ENCODE results near the gene MYLK4.
A peak's percentile ranks its signal among the peaks of the same experiment; 100 is the strongest.

MYLK4 gene

DNA sequence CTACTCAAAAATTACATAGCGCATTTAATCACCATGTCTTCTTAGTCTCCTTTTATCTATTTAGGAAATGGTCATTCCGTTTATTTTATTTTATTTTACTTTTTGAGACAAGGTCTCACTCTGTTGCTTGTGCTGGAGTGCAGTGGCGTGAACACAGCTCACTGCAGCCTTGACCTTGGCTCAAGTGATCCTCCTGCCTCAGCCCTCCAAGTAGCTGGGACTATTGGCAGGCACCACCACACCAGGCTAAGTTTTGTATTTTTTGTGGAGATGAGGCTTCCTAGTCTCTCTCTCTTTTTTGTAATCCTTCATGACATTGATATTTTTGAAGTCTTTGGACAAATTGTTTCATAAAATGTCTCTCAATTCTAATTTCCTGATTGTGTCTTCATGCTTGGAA lies 4.7 kb upstream of the MYLK4 start:
- DNase-seq (ENCODE audit: low read depth), result no peak

DNA sequence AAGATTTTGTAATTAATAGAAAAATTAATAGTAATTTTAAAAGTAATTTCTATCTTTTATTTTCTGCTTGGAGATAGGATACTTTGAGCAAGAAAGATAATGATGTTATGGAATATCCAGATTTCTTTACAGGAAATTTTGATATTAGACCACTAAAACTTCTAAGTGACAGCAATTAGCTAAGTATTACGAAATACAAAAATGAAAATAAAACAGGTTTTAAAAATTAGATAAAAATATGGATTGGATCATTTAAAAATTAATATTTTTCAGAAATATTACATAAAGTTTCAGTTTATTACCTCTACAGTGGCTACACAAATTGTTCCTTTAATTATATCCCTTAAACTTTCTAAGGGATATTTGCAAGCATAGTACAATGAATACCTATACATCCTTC lies 4.2 kb upstream of the MYLK4 start:
- no peak for DNase-seq (ENCODE audit: low read depth)

DNA sequence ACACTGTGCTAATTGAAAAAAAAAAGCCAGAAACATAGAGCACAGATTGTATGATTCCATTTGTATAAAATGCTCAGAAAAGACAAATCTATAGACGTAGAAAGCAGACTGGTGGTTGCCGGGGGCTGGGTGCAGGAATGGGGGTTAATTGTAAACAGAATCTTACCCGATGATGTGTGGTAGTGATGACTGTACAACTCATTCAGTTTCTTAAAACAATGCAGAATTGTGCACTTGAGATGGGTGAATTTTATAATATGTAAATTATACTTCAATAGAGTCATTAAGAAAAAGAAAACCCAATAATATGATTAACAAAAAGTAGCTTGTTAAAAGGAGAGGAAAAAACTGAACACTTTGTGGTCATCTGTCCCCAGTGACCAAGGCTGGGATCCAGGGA lies 3.7 kb upstream of the MYLK4 start:
- DNase-seq (ENCODE audit: low read depth), result no peak

DNA sequence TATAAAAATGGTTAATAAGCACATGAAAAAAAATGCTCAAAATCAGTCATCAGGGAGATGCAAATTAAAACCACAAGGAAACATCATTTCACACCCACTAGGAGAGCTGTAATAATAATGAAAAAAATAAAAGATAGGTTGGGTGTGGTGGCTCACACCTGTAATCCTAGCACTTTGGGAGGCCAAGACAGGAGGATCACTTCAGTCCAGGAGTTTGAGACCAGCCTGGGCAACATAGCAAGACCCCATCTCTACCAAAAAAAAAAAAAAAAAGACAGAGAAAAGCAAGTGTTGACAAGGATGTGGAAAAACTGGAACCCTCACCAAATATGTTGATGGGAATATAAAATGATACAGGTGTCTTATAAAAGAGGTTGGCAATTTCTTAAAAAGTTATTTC lies 3.0 kb upstream of the MYLK4 start:
- DNase-seq (ENCODE audit: low read depth), result no peak

DNA sequence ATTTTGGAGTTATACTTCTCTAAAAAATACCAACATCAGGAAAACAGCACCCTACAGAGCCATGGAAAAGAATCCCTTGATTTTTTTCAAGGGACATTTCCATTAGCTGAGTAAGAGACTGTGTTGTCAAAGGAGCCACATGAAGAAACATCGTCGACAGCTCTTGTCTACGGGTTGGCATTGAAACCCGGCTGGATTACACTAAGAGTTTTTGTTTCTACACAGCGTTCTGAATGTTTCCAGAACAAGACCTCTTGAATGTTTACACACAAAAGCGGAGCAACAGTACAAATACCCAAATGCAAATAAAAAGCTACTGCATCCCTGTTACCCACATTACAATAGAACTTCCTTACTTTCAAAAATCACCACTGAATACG lies 2.4 kb upstream of the MYLK4 start:
- DNase-seq (ENCODE audit: low read depth), result no peak

DNA sequence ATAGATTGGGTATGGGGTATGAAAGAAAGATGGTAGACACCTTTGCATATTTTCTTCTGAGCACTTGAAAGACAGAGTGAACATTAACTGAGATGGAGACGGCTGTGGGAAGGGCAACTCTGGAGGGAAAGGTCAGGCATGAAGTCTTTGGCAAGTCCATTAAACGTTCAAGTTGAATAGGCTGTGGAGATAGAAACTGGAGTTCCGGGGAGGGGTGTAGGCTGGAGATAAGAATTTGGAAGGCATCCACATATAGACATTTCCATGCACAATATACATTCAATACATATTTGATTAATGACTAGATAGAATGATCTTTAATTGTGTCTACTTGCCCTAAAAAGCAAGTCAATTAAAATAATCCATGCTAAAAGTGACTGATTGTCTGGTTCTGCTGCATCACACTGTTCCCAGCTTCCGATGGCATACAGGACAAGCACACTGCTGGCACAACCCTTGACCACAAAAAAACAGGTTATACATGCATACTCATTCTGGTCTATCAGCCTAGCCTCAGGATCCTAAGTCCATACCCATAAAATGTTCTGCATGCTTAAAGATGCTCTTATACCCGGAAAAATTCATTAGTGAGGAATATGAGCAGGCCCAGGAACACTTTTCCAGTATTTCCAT lies 1.9 kb upstream of the MYLK4 start:
- no peak for DNase-seq (ENCODE audit: low read depth)

DNA sequence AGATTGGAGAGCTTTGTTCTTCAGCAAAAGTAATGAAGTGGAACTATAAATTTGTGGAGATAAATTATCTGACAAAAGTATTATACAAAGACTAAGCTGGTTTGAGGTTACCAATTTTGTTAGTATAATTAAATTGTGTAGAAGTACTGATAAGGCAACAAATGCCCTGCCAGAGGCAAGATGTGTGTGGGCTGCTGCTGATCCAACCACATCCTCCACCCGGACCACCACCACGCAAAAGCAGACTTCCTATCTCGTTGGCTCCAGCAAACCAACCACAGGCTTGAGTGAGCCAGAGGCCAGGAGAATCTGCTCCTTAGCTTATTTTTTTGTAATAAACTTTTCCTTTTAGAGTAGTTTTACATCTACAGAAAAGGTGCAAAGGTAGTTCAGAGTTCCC lies 1.1 kb upstream of the MYLK4 start:
- no peak for DNase-seq (ENCODE audit: low read depth)

DNA sequence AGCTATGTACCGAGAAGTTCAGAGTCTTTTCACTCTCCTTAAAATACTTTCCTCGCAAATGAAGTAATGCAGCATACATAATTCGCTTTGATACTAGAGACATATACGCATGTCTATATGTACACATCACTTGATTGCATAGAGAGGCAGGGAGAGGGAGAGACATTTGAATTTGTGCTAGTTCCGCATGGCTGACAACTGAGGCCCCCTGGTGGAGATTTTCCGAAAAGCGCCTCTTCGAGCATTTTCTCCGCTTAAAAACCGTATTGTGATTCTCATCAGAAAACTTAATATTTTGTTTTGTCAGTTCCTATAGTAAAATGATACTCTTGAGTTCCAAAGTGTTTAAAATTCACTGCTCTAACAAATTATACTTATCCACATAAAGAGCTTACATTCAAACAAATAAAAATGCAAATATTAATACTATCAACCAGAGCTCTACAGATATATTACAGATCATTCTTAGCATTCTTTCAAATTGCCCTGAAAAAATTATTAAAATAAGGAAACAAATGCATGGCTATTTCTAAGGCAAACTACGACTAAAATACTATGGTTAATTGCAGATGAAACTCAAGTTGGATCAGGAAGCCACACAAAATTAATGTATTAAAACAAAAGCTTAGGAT lies 637 bp downstream of the MYLK4 start:
- peak; percentile 64 for DNase-seq (ENCODE audit: low read depth)

DNA sequence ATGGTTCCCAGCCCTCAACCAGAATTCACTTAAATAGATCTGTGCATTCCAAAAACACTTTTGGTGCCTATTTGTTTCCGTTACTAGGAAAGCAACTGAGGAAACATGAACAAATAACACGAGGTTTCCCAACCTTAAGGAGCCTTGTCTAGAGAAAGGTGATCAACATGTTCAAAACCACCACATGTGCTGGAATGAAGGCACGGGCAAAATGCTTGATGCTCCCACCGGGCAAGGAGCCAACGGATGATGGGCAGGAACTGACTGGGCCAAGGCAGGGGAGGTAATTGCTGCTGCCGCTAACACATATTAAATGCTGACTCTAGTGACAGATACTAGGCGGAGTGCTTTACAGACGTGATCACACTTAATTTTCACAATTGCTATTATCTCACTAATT lies 2.5 kb downstream of the MYLK4 start:
- no peak for DNase-seq (ENCODE audit: low read depth)

DNA sequence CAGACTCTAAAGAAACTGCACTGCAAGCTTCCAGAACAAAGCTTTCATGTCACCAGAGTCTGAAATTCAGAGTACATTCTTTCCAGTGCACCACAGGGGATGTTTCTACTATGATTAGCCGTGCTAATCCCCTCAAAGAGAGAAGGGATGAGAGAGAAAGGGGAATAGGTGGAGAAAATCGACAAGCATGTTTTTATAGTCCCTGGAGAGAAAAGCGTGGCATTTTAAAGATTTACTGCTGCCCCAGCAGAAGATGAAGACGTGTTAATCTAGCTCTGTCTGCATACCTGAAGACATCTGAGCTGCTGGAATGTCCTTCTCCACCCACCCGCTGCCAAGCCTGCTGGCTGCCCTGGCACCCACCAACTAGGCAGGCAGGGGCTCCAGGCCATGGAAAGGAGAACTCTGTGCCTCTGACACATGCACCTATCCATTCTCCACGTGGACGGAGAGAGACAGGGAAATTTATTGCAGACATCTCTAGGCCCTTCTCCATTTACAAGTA lies 4.1 kb downstream of the MYLK4 start:
- no peak for DNase-seq (ENCODE audit: low read depth)

DNA sequence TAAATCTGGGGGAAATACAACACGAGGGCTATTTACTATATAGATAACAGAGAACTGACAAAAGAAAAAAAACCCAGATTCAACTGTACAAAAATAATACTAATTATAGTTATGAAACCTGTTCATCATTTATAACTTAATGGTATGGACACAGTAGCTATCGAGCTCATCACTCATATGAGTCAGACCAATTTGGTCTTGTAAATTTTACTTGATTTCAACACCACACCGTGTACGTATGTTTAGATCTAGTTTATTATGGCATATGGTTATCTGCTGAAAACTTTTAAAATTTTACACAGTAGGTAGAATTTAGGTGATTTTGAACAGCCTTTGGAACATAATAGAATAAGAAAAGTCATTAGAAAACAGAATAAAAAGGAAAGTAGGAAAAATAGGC lies 5.5 kb downstream of the MYLK4 start:
- DNase-seq (ENCODE audit: low read depth), result no peak

DNA sequence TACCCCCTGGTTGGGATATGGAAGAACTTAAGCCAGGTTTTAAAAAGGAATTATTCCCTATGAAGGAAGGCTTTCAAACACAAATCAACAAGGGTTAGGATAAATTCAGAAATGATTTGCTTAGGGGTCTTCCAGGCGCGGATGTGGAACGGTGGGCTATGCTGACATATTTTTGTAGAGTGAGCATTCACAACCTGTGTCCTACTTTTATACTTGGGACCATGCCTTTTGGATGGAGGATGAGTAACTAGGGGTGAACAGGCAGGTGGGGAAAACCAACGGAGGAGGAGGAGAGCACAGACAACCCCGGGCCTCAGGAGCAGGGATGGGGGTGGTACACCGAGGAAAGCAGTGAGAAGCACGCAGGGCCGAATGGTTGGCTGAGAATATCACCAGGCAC lies 5.9 kb downstream of the MYLK4 start:
- no peak for DNase-seq (ENCODE audit: low read depth)

DNA sequence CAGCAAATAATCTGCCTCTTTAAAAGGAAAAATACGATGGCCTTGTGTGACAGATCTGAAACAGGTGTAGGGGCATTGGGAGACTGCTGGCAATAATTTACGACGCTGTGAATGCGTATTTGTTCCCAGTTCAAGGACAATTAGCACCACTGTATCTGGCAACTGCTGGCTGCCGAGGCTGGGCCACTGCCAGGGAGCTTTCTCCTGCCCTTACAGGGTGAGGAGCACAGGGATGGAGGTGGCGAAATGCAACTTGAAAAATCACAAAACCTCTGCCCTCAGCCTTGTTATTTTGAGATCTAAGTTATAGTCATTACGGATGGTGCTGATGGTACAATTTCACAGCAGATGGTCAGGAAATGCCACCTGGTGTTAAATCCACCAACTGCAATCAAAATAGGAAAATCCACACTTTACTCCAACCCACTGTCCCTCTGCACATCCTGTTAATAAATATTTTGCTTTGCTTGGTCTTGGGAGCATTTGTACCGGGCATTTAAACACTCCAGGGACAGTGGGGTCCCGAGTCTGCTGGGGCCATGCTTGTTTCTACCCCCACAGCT lies 6.4 kb downstream of the MYLK4 start:
- no peak for DNase-seq (ENCODE audit: low read depth)

DNA sequence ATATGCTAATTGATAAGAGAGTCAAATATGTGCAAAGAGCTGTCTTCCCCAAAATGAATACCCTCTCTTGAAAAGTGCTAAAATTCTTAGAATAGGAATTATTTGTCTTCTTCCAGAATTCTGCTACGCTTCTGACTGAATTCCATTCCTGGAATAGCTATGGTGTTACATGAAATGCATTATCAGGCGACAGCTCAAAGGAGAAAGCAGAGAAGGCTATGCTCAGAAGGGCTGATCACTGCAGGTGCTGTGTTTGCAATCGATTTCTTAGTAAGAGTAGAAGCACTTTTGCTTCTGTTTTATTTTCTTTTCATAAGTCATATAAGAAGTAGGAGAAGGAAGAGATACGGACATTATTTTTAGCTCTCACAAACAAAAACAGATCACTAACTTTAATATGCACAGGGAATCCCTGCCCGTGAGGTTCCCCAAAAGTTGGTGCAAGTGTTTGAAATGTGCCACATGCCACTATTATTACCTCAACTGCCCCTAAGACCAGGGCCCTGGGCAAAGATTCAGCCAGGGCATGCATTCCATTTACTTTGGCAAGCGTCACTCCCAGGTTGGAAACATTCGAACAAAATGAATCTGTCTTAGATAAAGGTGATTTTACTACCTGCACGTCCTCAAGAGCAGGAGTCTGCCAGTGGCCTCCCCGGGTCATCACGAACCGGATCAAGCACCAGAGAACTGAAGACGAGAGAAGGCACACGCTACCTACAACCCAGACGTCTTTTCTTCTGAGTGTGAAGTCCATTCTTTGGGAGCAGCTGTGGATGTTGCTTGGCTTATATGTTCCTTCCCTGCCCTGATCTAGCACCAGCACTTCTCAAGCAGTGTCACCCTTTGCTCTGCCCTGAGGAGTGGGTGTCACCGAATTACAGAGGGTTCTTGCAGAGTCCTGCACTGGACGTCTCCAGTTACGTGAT lies 7.2 kb downstream of the MYLK4 start:
- DNase-seq (ENCODE audit: low read depth), result no peak

DNA sequence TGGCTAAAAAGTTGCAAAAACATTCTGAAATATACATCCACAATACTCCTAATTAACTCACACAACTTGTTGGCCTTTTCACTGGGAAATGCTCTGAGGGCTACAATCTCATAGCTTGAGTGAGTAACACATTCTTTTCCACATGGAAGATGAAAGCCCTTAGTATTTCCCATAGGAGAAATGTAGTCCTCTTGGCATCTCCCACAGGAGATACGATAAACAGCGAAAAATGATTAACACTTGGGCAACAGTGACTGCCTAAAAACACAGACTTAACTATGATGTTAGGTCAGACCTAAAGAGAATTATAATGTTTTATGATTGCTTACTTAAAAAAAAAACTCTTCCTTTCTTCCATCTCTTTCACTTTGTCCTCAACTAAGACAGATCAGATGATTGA lies 9.0 kb downstream of the MYLK4 start:
- no peak for DNase-seq (ENCODE audit: low read depth)

DNA sequence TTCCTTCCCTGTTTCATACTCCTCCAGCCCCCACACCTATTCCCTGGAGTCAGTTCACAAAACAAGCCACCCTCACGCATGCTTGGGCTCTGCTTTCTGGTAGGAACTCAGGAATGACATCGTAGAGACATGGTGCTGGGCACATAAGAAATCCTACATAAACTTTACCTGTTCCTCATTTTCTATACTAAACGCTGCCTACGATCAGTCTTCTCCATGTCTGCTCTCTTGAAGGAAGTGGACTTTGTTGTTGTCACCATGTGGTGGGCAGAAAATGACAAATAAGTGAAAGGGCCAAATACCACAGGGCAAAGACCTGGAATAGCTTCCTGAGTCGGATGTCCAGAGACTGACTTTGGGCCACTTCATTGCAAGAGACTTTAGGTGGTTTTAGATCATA lies 10.1 kb downstream of the MYLK4 start:
- DNase-seq (ENCODE audit: low read depth), result no peak

DNA sequence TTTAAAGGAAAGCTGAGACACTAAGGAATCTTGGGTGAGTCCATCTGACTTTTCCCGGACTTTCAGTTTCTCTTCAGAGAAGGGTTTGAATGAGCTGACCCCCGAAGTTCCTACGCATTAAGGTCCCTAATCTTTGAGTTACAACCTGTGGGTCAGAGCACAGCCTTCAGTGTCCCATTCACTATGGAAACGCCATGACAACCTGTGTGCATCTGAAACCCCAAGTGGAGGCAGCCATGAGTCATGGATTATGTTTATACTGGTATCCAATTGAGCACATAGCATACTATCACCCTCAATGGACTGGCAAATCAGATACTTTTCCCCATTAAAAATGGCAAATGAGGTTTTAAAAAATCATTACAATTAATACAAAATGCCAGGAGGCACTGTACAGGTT lies 11.4 kb downstream of the MYLK4 start:
- DNase-seq (ENCODE audit: low read depth), result no peak

DNA sequence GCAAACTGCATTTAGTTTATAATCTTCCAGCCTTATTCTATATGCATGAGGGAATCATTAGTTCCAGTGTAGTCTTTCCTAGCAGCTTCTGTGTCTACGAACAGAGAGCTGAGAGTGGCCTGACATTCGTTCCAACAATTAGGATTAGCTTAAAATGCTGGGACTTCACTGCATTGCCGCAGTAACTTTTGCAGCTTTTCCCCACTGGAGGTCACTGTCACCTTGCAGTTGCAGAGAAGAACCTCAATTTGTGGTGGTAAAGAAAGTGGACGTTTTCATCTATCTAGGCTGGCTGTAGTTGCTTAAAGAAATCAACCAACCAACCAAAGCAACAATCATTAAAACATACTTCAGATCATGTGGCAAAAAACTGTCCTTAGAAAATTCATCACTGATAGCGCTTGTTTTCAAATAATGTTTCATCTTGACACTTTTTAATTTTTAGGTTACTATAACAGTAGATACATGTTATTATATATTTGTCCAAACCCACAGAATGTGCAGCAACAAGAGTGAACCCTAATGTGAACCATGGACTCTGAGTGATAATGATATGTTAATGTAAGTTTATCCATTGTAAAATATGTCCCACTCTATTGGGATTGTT lies 12.2 kb downstream of the MYLK4 start:
- peak; percentile 22 for DNase-seq (ENCODE audit: low read depth)

DNA sequence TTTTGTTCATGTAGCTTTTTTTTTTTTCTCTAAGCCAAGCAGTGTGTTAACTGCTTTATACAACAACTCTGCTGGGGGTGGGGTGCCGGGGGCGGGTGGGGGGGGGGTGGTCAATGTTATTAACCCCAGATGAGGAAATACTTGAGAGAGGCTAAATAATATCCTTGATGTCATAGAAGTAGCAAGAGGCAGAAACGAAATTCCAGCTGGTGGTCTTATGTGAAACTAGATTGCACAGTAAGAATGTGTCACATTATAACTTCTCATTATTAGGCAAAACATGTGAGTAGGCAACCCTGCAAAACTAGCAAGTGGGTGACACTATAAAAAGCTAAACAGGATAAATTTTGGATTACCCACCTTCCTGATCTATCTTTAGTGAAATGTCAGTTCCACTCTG lies 12.8 kb downstream of the MYLK4 start:
- DNase-seq (ENCODE audit: low read depth), result no peak

DNA sequence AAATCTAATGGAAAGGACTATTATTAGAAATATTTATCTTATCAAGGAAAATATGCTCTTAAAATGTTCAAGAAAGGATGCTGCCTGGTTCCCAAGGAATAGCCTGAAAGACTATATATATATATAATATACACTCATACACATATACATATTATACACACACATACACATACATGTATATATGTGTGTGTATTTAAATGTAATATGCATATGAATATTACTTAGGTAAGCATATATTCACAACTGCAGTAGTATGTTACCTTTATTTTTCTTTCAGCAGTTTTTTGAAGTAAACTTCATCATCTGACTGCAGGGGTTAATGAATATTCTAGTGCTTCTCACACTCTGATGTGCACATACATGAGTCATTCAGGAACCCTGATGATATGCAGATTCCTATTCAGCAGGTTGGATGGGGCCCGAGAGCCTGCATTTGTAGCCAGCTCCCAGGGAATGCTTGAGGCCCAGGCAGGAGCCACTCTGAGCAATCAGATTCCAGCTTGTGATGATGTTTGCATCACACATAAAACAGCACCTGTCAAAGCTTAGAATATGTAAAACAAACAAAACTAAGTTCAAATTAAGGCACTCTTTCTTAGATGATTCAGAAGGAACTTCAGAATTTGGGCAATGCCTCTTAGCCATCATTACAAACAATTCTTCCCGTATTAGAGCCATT lies 16.1 kb downstream of the MYLK4 start:
- no peak for DNase-seq (ENCODE audit: low read depth)

DNA sequence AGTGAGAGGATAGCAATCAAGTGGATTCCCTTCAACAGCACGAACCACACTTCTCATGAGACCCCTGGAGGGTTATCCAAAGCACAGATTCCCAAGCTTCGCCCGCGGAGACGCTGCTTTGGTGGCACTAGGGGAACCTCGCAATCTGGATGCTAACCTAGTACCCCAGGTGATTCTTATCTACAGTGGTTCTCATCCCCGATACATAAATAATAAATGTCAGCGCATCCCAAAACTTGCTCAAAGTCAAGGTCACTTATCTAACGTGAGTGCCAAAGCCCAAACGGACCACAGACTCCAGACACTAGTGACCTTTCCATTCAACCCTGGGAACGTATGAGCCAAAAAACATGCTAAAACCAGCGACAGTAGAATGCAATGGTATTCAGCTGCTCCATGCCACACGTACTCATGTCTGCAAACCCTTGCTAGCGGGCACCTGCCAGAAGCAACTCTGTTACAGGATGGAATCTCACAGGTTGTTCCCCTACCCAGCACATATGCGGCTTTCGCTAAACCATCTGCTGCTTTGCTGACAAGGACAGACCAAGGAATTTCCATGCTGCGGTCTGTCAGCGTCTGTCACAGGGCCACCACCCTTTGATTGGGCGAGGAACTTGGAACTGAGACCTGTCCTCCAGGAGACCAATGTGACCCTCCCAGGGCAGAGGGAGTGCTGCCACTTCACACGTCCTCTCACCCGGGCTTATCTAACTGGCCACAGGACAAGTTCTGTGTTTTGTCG lies 16.8 kb downstream of the MYLK4 start:
- no peak for DNase-seq (ENCODE audit: low read depth)

Measured in activated T-cell treated with anti-CD3 and anti-CD28 coated beads for 1 hour (primary cell).